Upper lobe of right lung (tissue), 1 donor: ENCODE results near the gene RGMA. TPM values are rescaled to one million over a fixed set of nuclear protein-coding genes. Genes with fewer than 3 reads are reported as not detected.

ENCODE experiments used
- ATAC-seq: fragments of 200-7000 bp; cut with Tn5 transposase; one replicate; pipeline ENCODE4 v1.9.1; 2020; ENCODE audit warnings: mild to moderate bottlenecking, moderate library complexity
- DNase-seq: peaks from one replicate; pipeline ENCODE4 v3.0.0-alpha.2; 2020
- H3K27ac ChIP-seq: fragments of 200-600 bp; one replicate; pipeline ENCODE4 v1.8.0; 2022
- H3K27me3 ChIP-seq: fragments of 200-600 bp; one replicate; pipeline ENCODE4 v1.8.0; 2022; ENCODE audit warnings: mild to moderate bottlenecking
- H3K36me3 ChIP-seq: fragments of 200-600 bp; one replicate; pipeline ENCODE4 v1.8.0; 2022
- H3K4me1 ChIP-seq: fragments of 200-600 bp; one replicate; pipeline ENCODE4 v1.8.0; 2022
- H3K4me3 ChIP-seq: fragments of 200-600 bp; one replicate; pipeline ENCODE4 v1.8.0; 2022; ENCODE audit warnings: mild to moderate bottlenecking
- H3K9me3 ChIP-seq: fragments of 200-600 bp; one replicate; pipeline ENCODE4 v1.8.0; 2022
- intact Hi-C: fragments of 100-400 bp; cut with DNase I; formaldehyde crosslinking; loops from one replicate; pipeline ENCODE4 v1.11.0; 2022
- total RNA-seq: library from RNA; stranded (reverse); fragmentation: NEBNext Ultra II Directional; extraction: Animal tissue kit (Norgen Biotek cat#: 25700); gene quantifications from one replicate; pipeline ENCODE4 v1.2.1, GENCODE V29; 2021
- TF ChIP-seq, protein P1 (sequence below): fragments of 200-600 bp; IDR thresholded peaks from one replicate; pipeline ENCODE4 v1.8.0; 2022; ENCODE audit warnings: antibody characterized with exemption
- donor health status: DM: no; HTN: yes; CAD: no; lungs with severe emphysema.

The RGMA gene
- total RNA-seq, 1 donor from 2014 or later = 4.1 TPM

GRCh38 chr15:93026380-93026817 lies 62.6 kb downstream of the RGMA start:
- intact Hi-C loops = no loop called here

GRCh38 chr15:93025625-93025982 lies 63.4 kb downstream of the RGMA start:
- Histone ChIP-seq H3K4me3 (no peak overlapping the region), H3K36me3 (peaks cover 70% of the 10 kb centered on the region), H3K27me3 (no peaks in the 10 kb centered on the region), H3K4me1 (peaks cover 50% of the 10 kb centered on the region), H3K9me3 (no peaks in the 10 kb centered on the region), H3K27ac (no peak overlapping the region)
- ATAC-seq = no peak
- intact Hi-C loops = no loop called here
- DNase-seq = no peak
- TF ChIP-seq, protein P1, sequence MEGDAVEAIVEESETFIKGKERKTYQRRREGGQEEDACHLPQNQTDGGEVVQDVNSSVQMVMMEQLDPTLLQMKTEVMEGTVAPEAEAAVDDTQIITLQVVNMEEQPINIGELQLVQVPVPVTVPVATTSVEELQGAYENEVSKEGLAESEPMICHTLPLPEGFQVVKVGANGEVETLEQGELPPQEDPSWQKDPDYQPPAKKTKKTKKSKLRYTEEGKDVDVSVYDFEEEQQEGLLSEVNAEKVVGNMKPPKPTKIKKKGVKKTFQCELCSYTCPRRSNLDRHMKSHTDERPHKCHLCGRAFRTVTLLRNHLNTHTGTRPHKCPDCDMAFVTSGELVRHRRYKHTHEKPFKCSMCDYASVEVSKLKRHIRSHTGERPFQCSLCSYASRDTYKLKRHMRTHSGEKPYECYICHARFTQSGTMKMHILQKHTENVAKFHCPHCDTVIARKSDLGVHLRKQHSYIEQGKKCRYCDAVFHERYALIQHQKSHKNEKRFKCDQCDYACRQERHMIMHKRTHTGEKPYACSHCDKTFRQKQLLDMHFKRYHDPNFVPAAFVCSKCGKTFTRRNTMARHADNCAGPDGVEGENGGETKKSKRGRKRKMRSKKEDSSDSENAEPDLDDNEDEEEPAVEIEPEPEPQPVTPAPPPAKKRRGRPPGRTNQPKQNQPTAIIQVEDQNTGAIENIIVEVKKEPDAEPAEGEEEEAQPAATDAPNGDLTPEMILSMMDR = no peak

More at GRCh38 chr15:93026380-93026817, 62.6 kb downstream of the RGMA start:
- TF ChIP-seq, protein P1 = no peak
- peaks cover 63% of the 10 kb centered on the region for H3K36me3 ChIP-seq
- H3K27ac ChIP-seq = peak overlapping the region; percentile 18
- H3K27me3 ChIP-seq = no peaks in the 10 kb centered on the region
- ATAC-seq (no peak), DNase-seq (no peak)
- no peak overlapping the region for H3K4me3 ChIP-seq
- H3K9me3 ChIP-seq = no peaks in the 10 kb centered on the region
- peaks cover 50% of the 10 kb centered on the region for H3K4me1 ChIP-seq

DNA sequence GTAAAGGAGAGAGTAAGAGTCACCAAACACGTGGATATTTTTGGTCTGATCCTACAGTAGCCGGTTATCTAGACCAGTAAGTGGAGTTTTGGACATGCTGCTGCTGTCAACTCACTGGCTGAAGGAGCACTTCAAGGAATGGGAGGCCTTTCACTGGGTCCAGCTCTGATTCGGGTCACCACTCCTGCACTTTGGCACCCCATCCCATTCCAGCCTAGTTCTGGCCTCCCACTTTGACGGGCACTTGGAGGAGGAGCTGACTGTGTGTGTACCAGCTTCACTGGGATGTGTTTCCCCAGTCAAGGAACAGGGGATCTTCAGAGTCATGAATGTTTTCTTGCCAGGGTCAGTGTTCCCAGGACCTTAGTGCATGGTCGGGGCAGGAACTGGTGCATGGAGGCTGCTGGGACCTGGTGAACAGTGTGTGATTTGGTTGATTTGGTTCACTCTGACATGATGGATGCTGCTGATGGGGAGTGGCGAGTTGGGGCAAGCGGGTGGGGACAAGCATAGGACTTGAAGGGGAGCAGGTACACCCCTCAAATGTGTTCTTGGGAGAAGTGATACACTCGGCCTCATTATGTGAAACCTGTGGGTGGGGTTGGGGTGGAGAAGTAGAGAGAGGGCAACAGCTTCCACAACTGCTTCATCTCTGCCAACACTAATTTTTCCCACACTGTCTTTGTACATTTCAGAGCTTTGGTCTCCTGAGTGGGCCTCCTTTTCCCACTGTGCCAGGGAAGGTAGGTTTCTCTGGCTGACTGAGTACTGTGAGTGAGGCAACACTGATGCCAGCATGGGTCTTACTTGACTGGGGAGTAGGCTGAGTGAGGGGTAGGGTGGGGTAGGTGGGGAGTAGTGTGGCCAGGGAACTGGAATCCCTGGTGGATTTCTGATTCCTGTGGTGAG lies 64.0 kb downstream of the RGMA start:
- intact Hi-C loops = no loop called here
- TF ChIP-seq, protein P1 = no peak
- H3K27me3 ChIP-seq = no peaks in the 10 kb centered on the region
- H3K27ac ChIP-seq = no peak overlapping the region
- H3K9me3 ChIP-seq = no peaks in the 10 kb centered on the region
- DNase-seq (no peak), ATAC-seq (no peak)
- H3K4me1 ChIP-seq = peaks cover 44% of the 10 kb centered on the region
- peaks cover 77% of the 10 kb centered on the region for H3K36me3 ChIP-seq
- H3K4me3 ChIP-seq = no peak overlapping the region

- DNase-seq (no peak), ATAC-seq (no peak)
- Histone ChIP-seq H3K9me3 (no peaks in the 10 kb centered on the region), H3K27me3 (no peaks in the 10 kb centered on the region), H3K4me1 (peaks cover 37% of the 10 kb centered on the region), H3K27ac (no peak overlapping the region), H3K4me3 (no peak overlapping the region), H3K36me3 (peaks cover 84% of the 10 kb centered on the region)
- TF ChIP-seq, protein P1 = no peak
- intact Hi-C loops = no loop called here
Observed at GRCh38 chr15:93024293-93024692, 64.7 kb downstream of the RGMA start.

DNA sequence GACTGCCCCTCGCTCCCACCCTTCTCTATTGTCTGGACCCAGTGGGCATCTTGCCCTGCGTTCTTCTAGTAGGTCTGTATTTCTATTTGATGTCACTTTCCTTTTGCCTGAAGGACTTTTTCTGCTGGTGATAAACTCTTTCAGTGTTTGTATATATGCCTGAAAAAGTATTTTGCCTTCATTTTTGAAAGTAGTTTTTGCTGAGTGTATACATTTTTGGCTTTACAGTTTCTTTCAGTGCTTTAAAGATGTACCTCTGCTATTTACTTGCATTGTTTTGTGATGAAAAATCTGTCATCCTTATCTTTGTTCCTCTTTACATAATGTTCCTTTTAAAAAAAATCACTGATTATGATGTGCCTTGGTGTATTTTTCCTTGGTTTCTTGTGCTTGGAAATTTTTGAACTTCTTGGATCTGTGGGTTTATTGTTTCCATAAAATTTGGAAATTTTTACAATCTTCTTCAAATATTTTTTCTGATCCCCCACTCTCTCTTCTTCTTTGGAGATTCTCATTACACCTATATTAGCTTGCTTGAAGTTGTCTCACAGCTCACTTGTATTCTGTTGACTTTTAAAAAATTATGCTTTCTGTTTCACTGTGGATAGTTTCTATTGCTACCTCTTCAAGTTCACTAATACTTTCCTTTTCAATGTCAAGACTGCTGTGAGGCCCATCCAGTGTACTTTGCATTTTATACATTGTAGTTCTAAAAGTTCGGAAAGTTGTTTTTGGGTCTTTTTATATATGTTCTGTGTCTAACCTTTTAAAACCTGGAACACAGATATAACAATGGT lies 67.8 kb downstream of the RGMA start:
- intact Hi-C loops = no loop called here
- ATAC-seq (no peak), DNase-seq (no peak)
- Histone ChIP-seq H3K27me3 (no peaks in the 10 kb centered on the region), H3K4me1 (peaks cover 8% of the 10 kb centered on the region), H3K4me3 (no peak overlapping the region), H3K27ac (no peak overlapping the region), H3K9me3 (no peaks in the 10 kb centered on the region), H3K36me3 (peaks cover 100% of the 10 kb centered on the region)
- TF ChIP-seq, protein P1 = no peak
